Choroid plexus epithelial cell (primary cell): ENCODE data around the gene PLA2G6.
"Not testable (repeated sequence)": the region's sequence is repeated elsewhere in the genome, so short reads cannot be mapped to it uniquely, and the experiment has no call there.

Experiments used
- DNase-seq: peaks from one replicate; pipeline ENCODE4 v3.0.0-alpha.2; 2010; ENCODE audit warnings: low read depth
- H3K4me3 ChIP-seq: 2 replicates; pipeline ENCODE4 v1.5.1; 2011; ENCODE audit warnings: low read depth, mild to moderate bottlenecking, control low read depth, low read length, moderate library complexity
- CTCF ChIP-seq: conservative IDR thresholded peaks from 2 replicates; pipeline ENCODE4 v1.5.1; 2011; ENCODE audit warnings: low read depth, mild to moderate bottlenecking, control low read depth, inconsistent platforms, low read length, moderate library complexity

The PLA2G6 gene

GRCh38 chr22:38164551-38164918 is 17.1 kb downstream of the PLA2G6 start:
- DNase-seq, result no peak
- no peak overlapping the region for H3K4me3 ChIP-seq
- no peak for TF ChIP-seq CTCF

GRCh38 chr22:38163844-38164550 is 17.6 kb downstream of the PLA2G6 start:
- TF ChIP-seq CTCF, result no peak
- H3K4me3 ChIP-seq, result no peak overlapping the region
- DNase-seq, result no peak

- H3K4me3 ChIP-seq, result no peak overlapping the region
- no peak for TF ChIP-seq CTCF
- DNase-seq, result no peak
These were observed 18.5 kb downstream of the PLA2G6 start for GRCh38 chr22:38162881-38163843.

GRCh38 chr22:38155703-38156102 is 25.9 kb downstream of the PLA2G6 start:
- H3K4me3 ChIP-seq, result no peak overlapping the region
- no peak for TF ChIP-seq CTCF
- no peak for DNase-seq

- H3K4me3 ChIP-seq, DNase-seq: not testable (repeated sequence)
These were observed 27.1 kb downstream of the PLA2G6 start for GRCh38 chr22:38154563-38154915.

GRCh38 chr22:38153821-38154562 is 27.6 kb downstream of the PLA2G6 start:
- no peak overlapping the region for H3K4me3 ChIP-seq

More at GRCh38 chr22:38153821-38154562, 27.6 kb downstream of the PLA2G6 start:
- peak; percentile 20 for TF ChIP-seq CTCF
- no peak for DNase-seq
